PC-3 (cell line): ENCODE measurements around the gene ATIC. TPM values are rescaled to one million over a fixed set of nuclear protein-coding genes. Genes with fewer than 3 reads are reported as not detected.

Experiments used
- ATAC-seq: fragments of 200-7000 bp; cut with Tn5 transposase; 2 replicates; pipeline ENCODE4 v1.9.1; 2020; ENCODE audit warnings: mild to moderate bottlenecking, moderate library complexity
- BruUV-seq: library from RNA; stranded (reverse); fragments of 400-500 nt; replicated peaks from 2 replicates; lab custom pipeline; 2021; lab: Mats Ljungman, UMichigan
- CTCF ChIA-PET: fragments of 300-600 bp; sonication (Branson Sonifier 250); formaldehyde crosslinking; loops from one replicate; lab custom pipeline; 2022; ENCODE audit warnings: antibody characterized with exemption; lab: Charles Lee
- POLR2A ChIA-PET: fragments of 300-600 bp; sonication (Branson Sonifier 250); formaldehyde crosslinking; loops from one replicate; lab custom pipeline; 2022; ENCODE audit warnings: antibody characterized with exemption; ENCODE audit not compliant: unreplicated experiment; lab: Charles Lee
- DNase-seq: peaks from one replicate; pipeline ENCODE4 v3.0.0-alpha.2; 2015
- H2AFZ ChIP-seq: fragments of 300-600 bp; sonication (generic); 2 replicates; pipeline ENCODE4 v1.6.0; 2016; ENCODE audit warnings: antibody characterized with exemption, low read length
- H3F3A ChIP-seq: fragments of 300-600 bp; sonication (generic); one replicate; pipeline ENCODE4 v1.6.0; 2017; ENCODE audit warnings: antibody characterized with exemption, low read length, control low read depth, mild to moderate bottlenecking; ENCODE audit not compliant: unreplicated experiment
- H3K27ac ChIP-seq: fragments of 300-600 bp; sonication (generic); 2 replicates; pipeline ENCODE4 v1.5.1; 2016; ENCODE audit warnings: mild to moderate bottlenecking, low read length
- H3K27me3 ChIP-seq: fragments of 300-600 bp; sonication (generic); 2 replicates; pipeline ENCODE4 v1.6.1; 2016; ENCODE audit warnings: low read length, mixed read lengths
- H3K36me3 ChIP-seq: fragments of 300-600 bp; sonication (generic); 2 replicates; pipeline ENCODE4 v1.6.1; 2016; ENCODE audit warnings: low read depth, mixed run types, low read length, mixed read lengths
- H3K4me1 ChIP-seq: fragments of 300-600 bp; sonication (generic); 2 replicates; pipeline ENCODE4 v1.5.1; 2016; ENCODE audit warnings: low read length; ENCODE audit not compliant: insufficient read depth
- H3K4me2 ChIP-seq: fragments of 300-600 bp; sonication (generic); 2 replicates; pipeline ENCODE4 v1.6.0; 2016; ENCODE audit warnings: low read length
- H3K4me3 ChIP-seq: fragments of 300-600 bp; sonication (generic); 2 replicates; pipeline ENCODE4 v1.5.1; 2016; ENCODE audit warnings: mild to moderate bottlenecking, low read length, mixed read lengths
- H3K79me2 ChIP-seq: fragments of 300-600 bp; sonication (generic); 2 replicates; pipeline ENCODE4 v1.6.1; 2017; ENCODE audit warnings: low read length, mixed read lengths
- H3K9ac ChIP-seq: fragments of 300-600 bp; sonication (generic); 2 replicates; pipeline ENCODE4 v1.6.0; 2016; ENCODE audit warnings: mild to moderate bottlenecking, low read length
- H3K9me2 ChIP-seq: fragments of 300-600 bp; sonication (generic); replicated peaks from 2 replicates; pipeline ENCODE4 v1.6.1; 2016; ENCODE audit warnings: mixed run types, low read length, mixed read lengths
- H3K9me3 ChIP-seq: fragments of 300-600 bp; sonication (generic); 2 replicates; pipeline ENCODE4 v1.6.1; 2016; ENCODE audit warnings: low read length, mixed read lengths
- H4K20me1 ChIP-seq: fragments of 300-600 bp; sonication (generic); 2 replicates; pipeline ENCODE4 v1.6.1; 2016; ENCODE audit warnings: low read length, mixed read lengths
- EZH2 ChIP-seq: fragments of 300-600 bp; sonication (generic); IDR thresholded peaks from one replicate; pipeline ENCODE4 v1.6.1; 2017; ENCODE audit warnings: antibody characterized with exemption, mild to moderate bottlenecking, low read length; ENCODE audit not compliant: unreplicated experiment
- EZH2phosphoT487 ChIP-seq: fragments of 300-600 bp; sonication (generic); IDR thresholded peaks from 2 replicates; pipeline ENCODE4 v1.6.1; 2018; ENCODE audit warnings: mild to moderate bottlenecking, antibody characterized with exemption, low read length, borderline replicate concordance
- intact Hi-C: fragments of 100-400 bp; cut with micrococcal nuclease; formaldehyde crosslinking; loops from 2 replicates; pipeline ENCODE4 v1.9.0; 2023
- total RNA-seq: library from RNA; depleted of rRNA; stranded (reverse); fragments of >200 nt; gene quantifications from 2 replicates; pipeline ENCODE4 v1.2.3, GENCODE V29; 2014
- TF ChIP-seq, protein P1 (sequence below): fragments of 300-600 bp; sonication (generic); conservative IDR thresholded peaks from 2 replicates; pipeline ENCODE4 v1.5.1; 2017; ENCODE audit warnings: antibody characterized with exemption, low read depth, mild to moderate bottlenecking, low read length

Gene ATIC
- total RNA-seq, 1 experiment from 2014 or later: 41.7 TPM

DNA sequence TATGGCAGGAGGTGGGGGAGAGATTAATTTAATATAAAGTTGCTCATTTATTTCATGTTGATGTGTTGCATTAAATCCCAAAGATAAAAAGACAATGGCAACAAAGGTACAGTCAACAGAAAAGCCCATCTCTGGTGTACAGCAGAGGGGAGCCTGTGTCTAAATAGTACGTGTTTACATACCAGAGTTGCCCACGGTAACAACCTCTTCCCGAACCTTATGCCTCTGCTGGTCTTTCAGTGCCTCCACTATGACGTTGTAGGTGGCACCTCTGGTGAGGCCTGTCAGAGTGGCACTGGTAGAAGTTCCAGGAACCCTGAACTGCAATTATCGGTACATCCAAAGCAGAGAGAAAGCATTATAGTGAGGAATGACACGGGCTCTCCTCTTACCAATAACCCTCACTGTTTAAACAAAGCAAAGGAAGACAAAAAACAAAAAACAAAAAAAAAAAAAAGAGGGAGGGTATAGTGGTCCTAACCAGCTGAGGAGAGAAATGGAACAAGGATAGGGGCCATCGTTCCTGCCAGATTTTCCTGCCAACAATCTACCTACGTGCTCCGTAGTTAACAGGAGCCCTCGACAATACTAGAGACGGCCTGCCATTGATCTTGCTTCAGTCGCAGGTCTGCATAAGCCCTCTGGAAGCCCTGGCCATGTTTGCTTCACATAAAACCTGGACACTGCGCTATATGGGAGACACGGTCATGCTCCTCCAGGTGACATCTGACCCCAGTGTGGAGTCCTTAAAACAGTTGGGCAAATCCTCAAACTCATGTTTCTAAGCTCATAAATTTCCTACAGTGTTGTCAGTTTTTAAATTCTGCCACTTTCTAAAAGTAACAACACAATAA lies 58.5 kb downstream of the ATIC start:
- ATAC-seq: no peak

DNA sequence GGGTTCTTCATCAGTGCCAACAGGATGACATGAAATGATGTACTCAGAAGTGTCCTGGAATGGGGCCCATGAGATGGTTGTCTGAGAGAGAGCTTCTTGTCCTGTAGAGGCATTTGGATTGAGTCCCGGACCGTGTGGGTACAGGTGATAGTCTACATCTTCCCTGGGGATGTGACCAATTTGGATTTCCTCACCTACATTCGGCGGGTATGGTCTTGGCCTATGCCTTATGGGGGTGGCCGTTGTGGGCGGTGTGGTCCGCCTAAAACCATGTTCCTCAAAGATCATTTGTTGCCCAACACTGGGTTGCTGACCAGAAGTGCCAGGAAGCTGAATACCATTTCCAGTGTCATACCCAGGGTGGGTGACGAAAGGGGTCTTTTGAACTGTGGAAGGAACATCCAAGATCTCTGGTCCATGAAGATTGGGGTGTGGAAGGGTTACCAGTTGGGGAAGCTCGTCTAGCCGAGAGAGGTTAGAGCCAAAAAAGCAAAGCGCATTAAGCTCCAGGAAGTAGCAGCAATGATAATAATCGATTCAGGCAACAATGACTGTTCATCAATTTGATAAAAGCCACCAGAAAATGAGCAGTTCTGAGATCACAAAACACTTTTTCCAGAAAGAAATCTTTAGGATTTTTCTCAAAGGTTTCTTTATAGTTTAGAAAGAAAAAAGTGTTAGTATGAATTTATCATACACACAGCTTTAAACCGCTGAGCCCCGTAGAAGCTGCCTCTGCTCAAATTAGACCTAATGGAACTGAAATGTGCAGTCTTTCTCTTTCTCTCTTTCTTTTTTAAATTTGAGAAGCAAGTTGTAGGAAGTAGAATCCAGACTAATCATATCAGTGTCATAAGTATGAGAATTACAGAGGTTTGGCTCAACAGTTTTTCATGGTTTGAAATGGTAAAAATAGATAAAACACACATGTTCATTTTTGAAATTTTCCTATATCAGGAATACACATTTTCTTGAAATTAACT lies 60.3 kb downstream of the ATIC start:
- CTCF ChIA-PET: no interaction called here
- TF ChIP-seq, protein P1, sequence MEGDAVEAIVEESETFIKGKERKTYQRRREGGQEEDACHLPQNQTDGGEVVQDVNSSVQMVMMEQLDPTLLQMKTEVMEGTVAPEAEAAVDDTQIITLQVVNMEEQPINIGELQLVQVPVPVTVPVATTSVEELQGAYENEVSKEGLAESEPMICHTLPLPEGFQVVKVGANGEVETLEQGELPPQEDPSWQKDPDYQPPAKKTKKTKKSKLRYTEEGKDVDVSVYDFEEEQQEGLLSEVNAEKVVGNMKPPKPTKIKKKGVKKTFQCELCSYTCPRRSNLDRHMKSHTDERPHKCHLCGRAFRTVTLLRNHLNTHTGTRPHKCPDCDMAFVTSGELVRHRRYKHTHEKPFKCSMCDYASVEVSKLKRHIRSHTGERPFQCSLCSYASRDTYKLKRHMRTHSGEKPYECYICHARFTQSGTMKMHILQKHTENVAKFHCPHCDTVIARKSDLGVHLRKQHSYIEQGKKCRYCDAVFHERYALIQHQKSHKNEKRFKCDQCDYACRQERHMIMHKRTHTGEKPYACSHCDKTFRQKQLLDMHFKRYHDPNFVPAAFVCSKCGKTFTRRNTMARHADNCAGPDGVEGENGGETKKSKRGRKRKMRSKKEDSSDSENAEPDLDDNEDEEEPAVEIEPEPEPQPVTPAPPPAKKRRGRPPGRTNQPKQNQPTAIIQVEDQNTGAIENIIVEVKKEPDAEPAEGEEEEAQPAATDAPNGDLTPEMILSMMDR: no peak
- TF ChIP-seq EZH2phosphoT487: no peak
- no peak for TF ChIP-seq EZH2
- peaks cover 68% of the 10 kb centered on the region for H3K36me3 ChIP-seq

More for the DNA sequence above, 58.5 kb downstream of the ATIC start:
- Histone ChIP-seq H3K79me2 (no peaks in the 10 kb centered on the region), H3F3A (no peaks in the 10 kb centered on the region), H3K4me1 (no peaks in the 10 kb centered on the region), H3K4me3 (no peak overlapping the region), H3K9me2 (no peaks in the 10 kb centered on the region), H3K9ac (no peak overlapping the region), H4K20me1 (no peaks in the 10 kb centered on the region), H3K27me3 (no peaks in the 10 kb centered on the region), H3K9me3 (no peaks in the 10 kb centered on the region), H3K36me3 (peaks cover 63% of the 10 kb centered on the region), H3K4me2 (no peak overlapping the region), H2AFZ (no peak overlapping the region), H3K27ac (no peak overlapping the region)
- CTCF ChIA-PET: no interaction called here
- POLR2A ChIA-PET: no interaction called here
- no peak for TF ChIP-seq EZH2phosphoT487
- no peak for TF ChIP-seq EZH2
- TF ChIP-seq, protein P1: no peak
- no peak for DNase-seq
- intact Hi-C loops: no loop called here
- no TSS peak for BruUV-seq

More for the DNA sequence above, 60.3 kb downstream of the ATIC start:
- Histone ChIP-seq H3K9me2 (no peaks in the 10 kb centered on the region), H3K27ac (no peak overlapping the region), H4K20me1 (no peaks in the 10 kb centered on the region), H3K9ac (no peak overlapping the region), H3F3A (no peaks in the 10 kb centered on the region), H3K4me3 (no peak overlapping the region), H2AFZ (no peak overlapping the region), H3K4me1 (no peaks in the 10 kb centered on the region), H3K4me2 (no peak overlapping the region), H3K79me2 (no peaks in the 10 kb centered on the region), H3K9me3 (no peaks in the 10 kb centered on the region), H3K27me3 (no peaks in the 10 kb centered on the region)
- DNase-seq: no peak
- intact Hi-C loops: no loop called here
- POLR2A ChIA-PET: interaction anchor here (0.6 kb wide), 1 partner anchor 56 kb away, joined by 3 read pairs; no protein-coding TSS in a partner anchor
- BruUV-seq: no TSS peak
- no peak for ATAC-seq
